Activated T-cell treated with anti-CD3 and anti-CD28 coated beads, Interleukin-2, amount 50 U/mL, for 4 hours (primary cell): Measurements from ENCODE around the gene GPATCH2. TPM values are rescaled to one million over a fixed set of nuclear protein-coding genes. Genes with fewer than 3 reads are reported as not detected.
"Not testable (repeated sequence)": the region's sequence is repeated elsewhere in the genome, so short reads cannot be mapped to it uniquely, and the experiment has no call there.

Source experiments
- ATAC-seq, 2 donors: fragments of 200-7000 bp; cut with Tn5 transposase; one replicate each; pipeline ENCODE4 v1.10.0; 2021
- DNase-seq: peaks from one replicate; pipeline ENCODE4 v3.0.0-alpha.2; 2020
- H3K27me3 Mint-ChIP-seq: one replicate; pipeline ENCODE4 v1.8.0; 2021; ENCODE audit warnings: low read depth, mixed read lengths
- H3K36me3 Mint-ChIP-seq: one replicate; pipeline ENCODE4 v1.8.0; 2022; ENCODE audit warnings: mixed read lengths; ENCODE audit not compliant: insufficient read depth
- H3K4me1 Mint-ChIP-seq: one replicate; pipeline ENCODE4 v1.8.0; 2021; ENCODE audit warnings: low read depth, mixed read lengths
- H3K4me3 Mint-ChIP-seq: one replicate; pipeline ENCODE4 v1.8.0; 2021; ENCODE audit warnings: mild to moderate bottlenecking, moderate library complexity, mixed read lengths
- H3K9me3 Mint-ChIP-seq: one replicate; pipeline ENCODE4 v1.8.0; 2021; ENCODE audit warnings: mixed read lengths
- total RNA-seq, 3 donors: library from RNA; stranded (reverse); gene quantifications; one replicate each; pipeline ENCODE4 v1.2.1, GENCODE V29; 2021

GPATCH2 gene
- total RNA-seq, 3 donors from 2014 or later: 7.5 to 8.5 (median 8.2) TPM

DNA sequence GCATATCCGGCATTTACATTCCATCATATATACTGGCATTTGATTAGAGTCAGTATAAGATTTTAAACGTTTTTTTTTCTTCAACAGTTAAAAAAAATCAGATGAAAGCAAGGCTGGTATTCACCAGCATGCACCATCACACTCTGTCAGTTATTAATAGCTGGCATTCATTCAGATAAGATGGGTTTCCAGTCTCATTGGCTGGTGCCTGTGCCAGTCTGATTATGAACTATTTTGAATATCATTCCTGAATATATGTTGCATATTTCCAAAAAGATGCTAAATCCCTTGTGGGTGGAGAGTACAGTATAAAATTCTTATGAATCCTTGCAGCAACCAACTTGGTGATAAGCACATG, 211.7 kb downstream of the GPATCH2 start:
- no peak overlapping the region for H3K4me3 Mint-ChIP-seq
- no peaks in the 10 kb centered on the region for H3K4me1 Mint-ChIP-seq
- no peaks in the 10 kb centered on the region for H3K36me3 Mint-ChIP-seq
- ATAC-seq: no peak
- no peaks in the 10 kb centered on the region for H3K9me3 Mint-ChIP-seq
- no peak for DNase-seq
- H3K27me3 Mint-ChIP-seq: peaks cover 2% of the 10 kb centered on the region

DNA sequence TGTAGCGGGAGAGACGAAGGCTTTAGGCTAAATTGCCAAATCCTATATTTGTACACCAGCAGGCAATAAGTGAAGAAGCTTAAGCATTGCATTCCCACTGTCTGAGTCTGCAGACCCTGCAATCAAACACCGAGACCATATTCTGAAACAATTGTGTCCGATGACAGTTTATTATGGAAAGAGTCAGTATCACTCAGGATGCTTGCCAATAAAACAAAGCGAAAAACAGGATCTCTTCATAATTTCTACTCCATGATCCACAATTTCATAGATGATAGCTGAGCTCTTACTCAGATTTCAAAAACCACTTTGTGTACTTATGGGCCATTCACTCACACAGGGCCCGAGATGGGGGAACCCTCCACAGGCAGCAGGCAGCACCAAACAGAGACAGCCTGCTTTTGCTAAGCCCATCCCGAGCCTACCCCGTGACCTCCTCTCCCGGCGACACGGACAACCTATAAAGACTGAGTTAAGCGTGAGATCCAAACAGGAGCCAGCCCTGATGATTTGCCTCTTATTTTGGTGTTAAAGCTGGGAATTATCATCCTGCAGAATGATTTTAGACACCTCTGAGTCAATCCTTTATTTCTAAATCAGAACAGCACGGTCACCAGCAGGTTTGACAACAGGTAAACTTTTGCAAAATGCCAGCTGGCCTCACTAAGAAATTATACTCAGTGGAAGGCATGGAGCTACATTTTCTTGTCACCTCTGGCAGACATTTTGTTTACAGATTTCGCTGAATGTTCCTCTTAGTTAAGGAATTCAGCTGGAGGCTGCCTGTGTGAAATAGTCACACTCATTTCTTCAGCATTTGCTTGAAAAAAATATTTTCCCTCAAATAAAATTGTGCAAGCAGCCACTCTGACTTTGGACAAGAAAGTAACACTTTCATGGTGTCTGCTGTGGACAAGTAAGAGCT, 212.4 kb downstream of the GPATCH2 start:
- Mint-ChIP-seq H3K36me3 (no peaks in the 10 kb centered on the region), H3K27me3 (peaks cover 2% of the 10 kb centered on the region), H3K4me3 (no peak overlapping the region), H3K4me1 (no peaks in the 10 kb centered on the region), H3K9me3 (no peaks in the 10 kb centered on the region)
- DNase-seq (no peak), ATAC-seq (no peak)

DNA sequence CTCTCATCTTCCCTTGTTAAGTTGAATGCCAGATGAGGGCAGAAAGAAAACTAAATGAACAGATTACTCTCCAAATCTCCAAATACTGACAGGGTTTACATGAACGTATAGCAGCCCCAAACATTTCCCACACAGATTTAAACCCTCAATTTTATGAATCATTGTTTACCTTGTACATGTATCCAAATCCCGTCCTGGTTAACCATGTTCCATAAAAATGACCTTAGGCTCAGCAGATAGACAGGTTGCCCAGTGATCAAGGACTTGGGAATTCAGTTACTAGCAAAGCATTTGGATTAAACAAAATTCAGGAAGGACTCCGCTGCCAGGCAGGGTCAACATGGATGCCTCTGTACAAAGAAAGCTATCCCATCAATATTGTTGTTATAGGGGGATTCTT, 213.5 kb downstream of the GPATCH2 start:
- Mint-ChIP-seq H3K9me3 (no peaks in the 10 kb centered on the region), H3K4me3 (no peak overlapping the region), H3K4me1 (no peaks in the 10 kb centered on the region), H3K36me3 (no peaks in the 10 kb centered on the region), H3K27me3 (peaks cover 2% of the 10 kb centered on the region)
- DNase-seq (no peak), ATAC-seq (no peak)

DNA sequence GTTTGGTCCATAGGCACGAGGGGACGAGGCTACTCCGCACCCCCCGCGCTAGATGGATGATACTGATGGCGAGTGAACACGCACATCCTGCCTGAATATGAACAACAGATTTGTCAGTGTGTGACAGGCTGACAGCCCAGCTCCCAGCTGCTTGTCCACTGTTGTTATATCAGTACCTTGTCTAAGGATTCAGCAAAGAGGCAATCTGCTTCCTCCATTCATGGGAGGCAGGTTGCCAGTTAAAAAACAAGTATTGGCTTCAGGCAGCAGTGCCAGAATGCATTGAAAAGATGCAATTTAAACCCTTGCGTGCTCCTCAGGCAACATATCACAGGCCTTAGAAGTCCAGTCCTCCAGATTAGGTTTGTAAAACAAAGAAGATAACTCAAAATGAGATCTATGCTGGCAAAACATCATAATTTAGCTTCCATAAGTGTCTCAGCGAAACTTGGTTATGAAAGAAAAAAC, 223.3 kb downstream of the GPATCH2 start:
- ATAC-seq (no peak), DNase-seq (no peak)
- H3K27me3 Mint-ChIP-seq: peaks cover 2% of the 10 kb centered on the region
- no peaks in the 10 kb centered on the region for H3K36me3 Mint-ChIP-seq
- H3K9me3 Mint-ChIP-seq: no peaks in the 10 kb centered on the region
- no peak overlapping the region for H3K4me3 Mint-ChIP-seq
- H3K4me1 Mint-ChIP-seq: no peaks in the 10 kb centered on the region

DNA sequence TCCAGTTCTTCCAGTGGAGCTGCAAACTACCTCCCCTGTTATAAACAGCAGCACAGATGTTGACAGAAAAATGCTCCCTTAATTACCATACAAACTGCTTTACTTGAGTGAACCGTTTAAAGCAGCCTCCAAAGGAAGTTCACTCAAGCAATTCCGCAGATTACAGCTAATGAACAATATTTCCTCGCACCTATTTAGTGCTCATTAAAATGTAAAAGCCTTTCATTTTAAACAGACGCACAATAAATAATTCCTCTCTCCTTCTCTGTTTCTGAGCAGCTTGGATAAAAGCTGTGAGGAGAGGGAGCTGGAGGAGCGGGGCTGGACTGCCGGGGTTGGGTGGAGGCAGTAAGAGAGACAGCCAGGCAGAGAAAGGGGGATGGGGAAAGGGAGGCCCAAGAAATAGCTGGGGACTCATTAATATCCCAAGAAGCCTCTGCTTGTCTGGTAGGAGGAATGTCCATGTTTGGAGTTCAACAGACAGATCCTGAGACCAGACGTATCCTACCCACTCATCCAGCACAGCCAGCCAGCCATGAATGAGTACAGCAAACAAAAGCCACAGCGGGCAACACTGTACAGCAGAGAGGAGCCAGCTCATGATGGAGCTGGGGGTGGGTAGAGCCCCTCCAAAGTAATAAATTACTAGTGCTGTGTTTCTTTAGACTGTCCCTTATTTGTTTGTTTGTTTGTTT, 227.7 kb downstream of the GPATCH2 start:
- Mint-ChIP-seq H3K4me3 (no peak overlapping the region), H3K36me3 (no peaks in the 10 kb centered on the region), H3K9me3 (no peaks in the 10 kb centered on the region), H3K4me1 (no peaks in the 10 kb centered on the region), H3K27me3 (peaks cover 2% of the 10 kb centered on the region)
- DNase-seq: no peak
- ATAC-seq: no peak

DNA sequence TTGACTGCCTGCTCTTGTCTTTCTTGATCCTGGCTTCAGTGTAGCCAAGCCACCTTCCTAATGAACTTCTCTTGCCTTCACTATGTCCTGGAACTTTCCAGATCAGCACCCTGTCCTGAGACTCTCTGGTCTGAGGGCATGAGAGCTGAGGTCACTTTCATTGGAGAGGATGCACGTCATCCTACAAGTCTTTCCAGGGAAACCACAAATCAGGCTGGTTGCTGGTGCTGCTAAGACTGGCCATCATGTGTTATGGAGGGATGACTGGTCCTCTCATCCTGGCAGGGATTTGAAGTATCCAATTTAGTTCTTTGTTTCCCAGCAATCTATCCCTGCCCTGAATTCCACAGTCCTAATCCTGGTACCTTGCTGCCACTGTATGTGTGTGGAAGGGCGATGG, 228.6 kb downstream of the GPATCH2 start:
- DNase-seq: no peak
- H3K36me3 Mint-ChIP-seq: no peaks in the 10 kb centered on the region
- H3K4me1 Mint-ChIP-seq: no peaks in the 10 kb centered on the region
- no peak for ATAC-seq
- peaks cover 2% of the 10 kb centered on the region for H3K27me3 Mint-ChIP-seq
- no peaks in the 10 kb centered on the region for H3K9me3 Mint-ChIP-seq
- no peak overlapping the region for H3K4me3 Mint-ChIP-seq

DNA sequence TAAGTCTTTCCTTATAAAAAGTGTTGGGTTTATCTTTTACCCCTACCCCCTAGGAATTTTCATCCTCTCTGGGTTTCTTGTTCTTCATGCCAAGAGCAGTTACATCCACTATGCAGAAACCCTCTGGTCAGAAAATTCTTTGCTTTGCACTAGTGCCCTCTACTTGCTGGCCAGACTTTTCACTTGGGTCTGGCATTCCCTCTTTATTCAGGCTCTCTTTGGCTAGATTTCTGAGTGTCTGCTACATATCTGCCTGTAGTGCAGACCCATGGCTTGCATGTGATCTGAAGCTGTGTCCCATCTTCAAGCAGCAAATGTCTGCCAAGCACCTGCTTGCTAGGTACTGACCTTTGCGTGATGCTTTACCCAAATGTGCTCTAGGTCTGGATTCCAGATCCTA, 237.0 kb downstream of the GPATCH2 start:
- H3K4me3 Mint-ChIP-seq: no peak overlapping the region
- DNase-seq: no peak
- H3K27me3 Mint-ChIP-seq: peaks cover 4% of the 10 kb centered on the region
- H3K4me1 Mint-ChIP-seq: no peaks in the 10 kb centered on the region
- ATAC-seq: no peak
- no peaks in the 10 kb centered on the region for H3K36me3 Mint-ChIP-seq
- H3K9me3 Mint-ChIP-seq: no peaks in the 10 kb centered on the region

DNA sequence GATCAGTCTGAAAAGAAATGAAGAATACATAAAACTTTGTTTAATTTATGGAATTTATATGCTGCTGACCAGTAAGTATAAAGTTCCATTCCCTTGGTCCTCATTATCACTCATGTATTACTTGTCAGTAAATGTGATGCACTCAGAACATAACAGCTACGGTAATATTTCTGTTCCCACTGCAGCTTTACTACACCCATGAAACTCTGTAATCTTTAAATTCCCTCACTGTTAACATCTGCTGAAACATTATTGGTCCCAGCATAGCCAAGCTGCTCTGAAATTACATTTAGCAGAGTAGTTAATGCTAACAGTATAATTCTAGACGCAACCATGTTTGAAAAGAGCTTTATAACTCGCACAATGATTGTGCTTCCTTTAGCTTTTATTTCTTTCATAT, 238.4 kb downstream of the GPATCH2 start:
- no peak for ATAC-seq

DNA sequence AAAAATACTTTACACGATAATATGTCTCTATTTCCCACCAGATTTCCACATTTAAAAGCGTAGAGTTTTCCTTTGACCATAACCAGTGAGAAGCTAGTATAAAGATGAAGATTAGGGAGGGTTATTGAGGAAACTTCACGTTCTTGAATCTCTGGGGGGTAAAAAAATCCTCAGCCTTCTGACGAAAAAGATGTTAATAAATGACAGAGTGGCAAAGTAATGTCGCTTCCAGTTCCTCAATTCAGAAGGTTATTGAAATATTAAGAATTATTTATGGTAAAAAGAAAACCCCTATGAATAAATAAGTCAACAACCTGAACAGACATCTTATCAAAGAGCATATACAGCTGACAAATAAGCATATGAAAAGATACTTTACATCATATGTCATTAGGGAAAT, 241.0 kb downstream of the GPATCH2 start:
- H3K27me3 Mint-ChIP-seq: peaks cover 4% of the 10 kb centered on the region
- DNase-seq (no peak), ATAC-seq (no peak)
- no peaks in the 10 kb centered on the region for H3K36me3 Mint-ChIP-seq
- no peaks in the 10 kb centered on the region for H3K4me1 Mint-ChIP-seq
- H3K9me3 Mint-ChIP-seq: no peaks in the 10 kb centered on the region
- H3K4me3 Mint-ChIP-seq: no peak overlapping the region

More for the DNA sequence above, 238.4 kb downstream of the GPATCH2 start:
- Mint-ChIP-seq H3K9me3 (no peaks in the 10 kb centered on the region), H3K36me3 (no peaks in the 10 kb centered on the region), H3K27me3 (peaks cover 4% of the 10 kb centered on the region), H3K4me3 (no peak overlapping the region), H3K4me1 (no peaks in the 10 kb centered on the region)
- DNase-seq: no peak

DNA sequence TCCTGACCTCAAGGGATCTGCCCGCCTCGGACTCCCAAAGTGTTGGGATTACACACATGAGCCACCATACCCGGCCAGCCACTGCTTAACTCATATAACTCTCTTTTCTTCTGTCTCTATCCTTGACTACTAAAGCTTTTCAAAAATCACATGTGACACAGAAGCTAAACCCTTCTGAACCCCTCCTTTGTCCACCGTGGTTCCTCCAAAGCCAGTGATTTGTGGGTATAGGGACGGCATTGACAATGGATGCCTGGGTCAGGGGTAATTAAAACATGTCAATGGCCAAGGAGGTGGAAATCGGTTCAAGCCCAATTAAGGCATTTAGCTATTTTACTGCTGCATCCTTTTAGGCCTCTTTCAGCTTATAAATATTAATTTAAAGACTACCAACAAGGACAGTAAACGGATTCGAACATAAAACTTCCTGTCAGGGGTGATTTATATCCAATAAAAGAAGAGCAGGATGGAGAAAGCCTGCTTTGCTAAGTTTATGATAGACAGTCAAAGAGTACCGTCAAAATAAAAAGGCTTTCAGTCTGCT, 242.3 kb downstream of the GPATCH2 start:
- ATAC-seq: no peak
- no peaks in the 10 kb centered on the region for H3K4me1 Mint-ChIP-seq
- no peaks in the 10 kb centered on the region for H3K27me3 Mint-ChIP-seq
- no peak overlapping the region for H3K4me3 Mint-ChIP-seq
- peaks cover under 1% of the 10 kb centered on the region for H3K9me3 Mint-ChIP-seq
- no peaks in the 10 kb centered on the region for H3K36me3 Mint-ChIP-seq
- DNase-seq: no peak

DNA sequence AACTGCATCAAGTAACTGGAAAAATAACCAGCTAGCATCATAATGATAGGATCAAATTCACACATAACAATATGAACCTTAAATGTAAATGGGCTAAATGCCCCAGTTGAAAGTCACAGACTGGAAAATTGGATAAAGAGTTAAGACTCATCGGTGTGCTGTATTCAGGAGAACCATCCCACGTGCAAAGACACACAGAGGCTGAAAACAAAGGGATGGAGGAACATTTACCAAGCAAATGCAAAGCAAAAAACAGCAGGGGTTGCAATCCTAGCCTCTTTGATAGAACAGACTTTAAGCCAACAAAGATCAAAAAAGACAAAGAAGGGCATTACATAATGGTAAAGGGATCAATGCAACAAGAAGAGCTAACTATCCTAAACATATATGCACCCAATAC, 249.1 kb downstream of the GPATCH2 start:
- H3K4me1 Mint-ChIP-seq, H3K36me3 Mint-ChIP-seq, ATAC-seq: not testable (repeated sequence)

DNA sequence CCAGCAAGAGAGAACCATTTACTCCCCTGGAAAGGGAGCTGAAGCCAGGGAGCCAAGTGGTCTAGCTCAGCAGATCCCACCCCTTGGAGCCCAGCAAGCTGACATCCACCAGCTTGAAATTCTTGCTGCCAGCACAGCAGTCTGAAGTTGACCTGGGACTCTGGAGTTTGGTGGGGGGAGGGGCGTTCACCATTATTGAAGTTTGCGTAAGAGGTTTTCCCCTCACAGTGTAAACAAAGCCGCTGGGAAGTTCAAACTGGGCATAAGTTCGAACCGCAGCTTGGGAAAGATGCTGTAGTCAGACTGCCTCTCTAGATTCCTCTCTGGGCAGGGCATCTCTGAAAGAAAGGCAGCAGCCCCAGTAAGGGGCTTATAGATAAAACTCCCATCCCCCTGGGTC, 251.1 kb downstream of the GPATCH2 start:
- not testable (repeated sequence) for H3K4me1 Mint-ChIP-seq, ATAC-seq, H3K27me3 Mint-ChIP-seq, H3K4me3 Mint-ChIP-seq, H3K36me3 Mint-ChIP-seq, DNase-seq
- peaks cover 17% of the 10 kb centered on the region for H3K9me3 Mint-ChIP-seq

More for the DNA sequence above, 249.1 kb downstream of the GPATCH2 start:
- not testable (repeated sequence) for H3K4me3 Mint-ChIP-seq, DNase-seq, H3K27me3 Mint-ChIP-seq
- H3K9me3 Mint-ChIP-seq: peaks cover 14% of the 10 kb centered on the region

DNA sequence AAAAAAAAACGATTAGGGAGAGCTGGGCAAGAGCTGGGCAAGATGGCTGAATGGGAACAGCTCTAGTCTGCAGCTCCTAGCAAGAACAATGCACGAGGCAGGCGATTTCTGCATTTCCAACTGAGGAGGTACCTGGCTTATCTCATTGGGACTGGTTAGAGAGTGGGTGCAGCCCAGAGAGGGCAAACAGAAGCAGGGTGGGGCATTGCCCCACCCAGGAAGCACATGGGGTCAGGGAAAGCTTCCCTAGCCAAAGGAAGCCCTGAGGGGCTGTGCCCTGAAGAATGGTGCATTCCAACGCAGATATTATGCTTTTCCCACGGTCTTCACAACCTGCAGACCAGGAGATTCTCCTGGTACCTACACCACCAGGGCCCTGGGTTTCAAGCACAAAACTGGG, 251.6 kb downstream of the GPATCH2 start:
- Mint-ChIP-seq H3K9me3 (peaks cover 17% of the 10 kb centered on the region), H3K4me1 (no peaks in the 10 kb centered on the region), H3K4me3 (no peak overlapping the region), H3K36me3 (no peaks in the 10 kb centered on the region), H3K27me3 (no peaks in the 10 kb centered on the region)
- ATAC-seq (no peak), DNase-seq (no peak)
